HT1080 (cell line): ENCODE results near the gene PUDP. TPM values are rescaled to one million over a fixed set of nuclear protein-coding genes. Genes with fewer than 3 reads are reported as not detected.

Experiments
- DNase-seq: peaks from one replicate; pipeline ENCODE4 v3.0.0-alpha.2; 2015; ENCODE audit warnings: low read depth
- total RNA-seq: library from RNA; depleted of rRNA; stranded (reverse); fragments of >200 nt; shearing (Covaris generic); gene quantifications from 2 replicates; pipeline ENCODE4 v1.2.3, GENCODE V29; 2014

The PUDP gene
- total RNA-seq, 1 experiment from 2014 or later = 16.2 TPM

GRCh38 chrX:7147413-7147977 is 458 bp downstream of the PUDP start, which contains the start of gene STS:
STS (plus strand) TSS chrX:7147712; CDS start chrX:7253200, 105,488 bp downstream.
- peak; percentile 1 for DNase-seq

GRCh38 chrX:7146703-7147412 is 1.1 kb downstream of the PUDP start:
- DNase-seq = no peak

GRCh38 chrX:7146020-7146702 is 1.8 kb downstream of the PUDP start:
- DNase-seq = no peak

GRCh38 chrX:7145454-7145853 is 2.5 kb downstream of the PUDP start:
- DNase-seq = no peak

GRCh38 chrX:7143941-7144525 is 3.9 kb downstream of the PUDP start:
- DNase-seq = no peak

- DNase-seq = no peak
Measured at GRCh38 chrX:7143076-7143475, 4.9 kb downstream of the PUDP start.

GRCh38 chrX:7139202-7140081 is 8.5 kb downstream of the PUDP start:
- DNase-seq = peak; percentile 59

- DNase-seq = no peak
Measured at GRCh38 chrX:7134981-7135380, 13.0 kb downstream of the PUDP start.

GRCh38 chrX:7133050-7133440 is 14.9 kb downstream of the PUDP start:
- no peak for DNase-seq

GRCh38 chrX:7132335-7133049 is 15.5 kb downstream of the PUDP start:
- peak; percentile 68 for DNase-seq

- DNase-seq = no peak
Measured at GRCh38 chrX:7131621-7132020, 16.3 kb downstream of the PUDP start.

- no peak for DNase-seq
Measured at GRCh38 chrX:7127056-7127455, 20.9 kb downstream of the PUDP start.

GRCh38 chrX:7120878-7121219 is 27.1 kb downstream of the PUDP start:
- DNase-seq = peak; percentile 3

GRCh38 chrX:7119950-7120877 is 27.7 kb downstream of the PUDP start:
- no peak for DNase-seq

- no peak for DNase-seq
Measured at GRCh38 chrX:7117587-7117986, 30.4 kb downstream of the PUDP start.

- no peak for DNase-seq
Measured at GRCh38 chrX:7116081-7116480, 31.9 kb downstream of the PUDP start.

- DNase-seq = no peak
Measured at GRCh38 chrX:7115557-7115956, 32.4 kb downstream of the PUDP start.

- no peak for DNase-seq
Measured at GRCh38 chrX:7112071-7112470, 35.9 kb downstream of the PUDP start.

- no peak for DNase-seq
Measured at GRCh38 chrX:7111518-7111917, 36.4 kb downstream of the PUDP start.
